CD1c-positive myeloid dendritic cell (primary cell): ENCODE results near the gene RABEP1.
"Not testable (repeated sequence)": the region's sequence is repeated elsewhere in the genome, so short reads cannot be mapped to it uniquely, and the experiment has no call there.

ENCODE experiments used
- DNase-seq: peaks from one replicate; pipeline ENCODE4 v3.0.0-alpha.2; 2016; ENCODE audit errors: extremely low spot score

Gene RABEP1

GRCh38 chr17:5281814-5282641 lies at the start of gene RABEP1:
Gene RABEP1, plus strand, starts transcription at chr17:5282284. Its CDS starts 203 bp downstream, at chr17:5282487.
- peak; percentile 94 for DNase-seq

- not testable (repeated sequence) for DNase-seq
Observed at GRCh38 chr17:5233492-5233891, 48.6 kb upstream of the RABEP1 start.

- DNase-seq: peak; percentile 93
Observed at GRCh38 chr17:5234645-5235576, 47.2 kb upstream of the RABEP1 start, which contains the start of gene SCIMP. Gene SCIMP, minus strand, starts transcription at chr17:5234860. Its CDS starts 105 bp downstream, at chr17:5234755.

GRCh38 chr17:5236938-5237540 lies 45.0 kb upstream of the RABEP1 start:
- DNase-seq: no peak

- peak; percentile 82 for DNase-seq
Observed at GRCh38 chr17:5237541-5238016, 44.5 kb upstream of the RABEP1 start.

- DNase-seq: no peak
Observed at GRCh38 chr17:5238333-5238732, 43.8 kb upstream of the RABEP1 start.

- DNase-seq: not testable (repeated sequence)
Observed at GRCh38 chr17:5239769-5240168, 42.3 kb upstream of the RABEP1 start.

- DNase-seq: no peak
Observed at GRCh38 chr17:5241861-5242671, 40.0 kb upstream of the RABEP1 start.

GRCh38 chr17:5247621-5248020 lies 34.5 kb upstream of the RABEP1 start:
- no peak for DNase-seq

GRCh38 chr17:5248821-5249479 lies 33.1 kb upstream of the RABEP1 start:
- DNase-seq: no peak

- peak; percentile 63 for DNase-seq
Observed at GRCh38 chr17:5249615-5250014, 32.5 kb upstream of the RABEP1 start.

GRCh38 chr17:5254414-5254813 lies 27.7 kb upstream of the RABEP1 start:
- no peak for DNase-seq

- no peak for DNase-seq
Observed at GRCh38 chr17:5254903-5255521, 27.1 kb upstream of the RABEP1 start.

- no peak for DNase-seq
Observed at GRCh38 chr17:5257124-5257523, 25.0 kb upstream of the RABEP1 start.

GRCh38 chr17:5260542-5260941 lies 21.5 kb upstream of the RABEP1 start:
- no peak for DNase-seq

GRCh38 chr17:5262416-5262991 lies 19.6 kb upstream of the RABEP1 start:
- no peak for DNase-seq

- no peak for DNase-seq
Observed at GRCh38 chr17:5263441-5263840, 18.6 kb upstream of the RABEP1 start.

- no peak for DNase-seq
Observed at GRCh38 chr17:5264893-5265292, 17.2 kb upstream of the RABEP1 start.

- DNase-seq: no peak
Observed at GRCh38 chr17:5269241-5269960, 12.7 kb upstream of the RABEP1 start.
